Femur (tissue), 1 donor: ENCODE data around the gene BEND3.
A peak's percentile ranks its signal among the peaks of the same experiment; 100 is the strongest.
"Not testable (repeated sequence)": the region's sequence is repeated elsewhere in the genome, so short reads cannot be mapped to it uniquely, and the experiment has no call there.

Source experiments
- DNase-seq: peaks from one replicate; pipeline ENCODE4 v3.0.0-alpha.2; 2017

Gene BEND3

GRCh38 chr6:107114926-107115694, at the start of gene BEND3:
Gene BEND3, minus strand, starts transcription at chr6:107115515. Its CDS starts 16,230 bp downstream, at chr6:107099285.
- peak; percentile 66 for DNase-seq

DNA sequence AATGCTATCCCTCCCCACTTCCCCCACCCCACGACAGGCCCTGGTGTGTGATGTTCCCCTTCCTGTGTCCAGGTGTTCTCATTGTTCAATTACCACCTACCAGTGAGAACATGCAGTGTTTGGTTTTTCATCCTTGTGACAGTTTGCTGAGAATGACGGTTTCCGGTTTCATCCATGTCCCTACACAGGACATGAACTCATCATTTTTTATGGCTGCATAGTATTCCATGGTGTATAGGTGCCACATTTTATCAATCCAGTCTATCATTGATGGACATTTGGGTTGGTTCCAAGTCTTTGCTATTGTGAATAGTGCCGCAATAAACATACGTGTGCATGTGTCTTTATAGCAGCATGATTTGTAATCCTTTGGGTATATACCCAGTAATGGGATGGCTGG, 49.0 kb upstream of the BEND3 start:
- not testable (repeated sequence) for DNase-seq

DNA sequence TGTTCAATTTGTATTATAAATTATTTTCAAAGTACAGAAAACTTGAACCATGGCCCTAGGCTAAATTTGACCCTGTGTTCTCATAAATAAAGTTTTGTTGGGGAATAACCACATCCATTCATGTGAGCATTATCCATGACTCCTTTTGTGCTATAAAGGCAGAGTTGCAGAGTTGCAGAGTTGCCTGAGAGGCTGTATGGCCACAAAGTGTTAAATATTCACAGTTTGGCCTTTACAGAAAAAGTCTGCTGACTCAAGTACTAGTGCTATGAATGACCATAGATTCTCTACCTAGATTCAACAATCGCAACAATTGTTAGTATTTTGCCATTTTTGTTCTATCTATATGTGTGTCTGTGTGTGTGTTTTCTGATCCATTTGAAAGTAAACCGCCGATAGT, 46.2 kb upstream of the BEND3 start:
- DNase-seq: no peak

- no peak for DNase-seq
Observed at GRCh38 chr6:107156617-107157016, 41.3 kb upstream of the BEND3 start.

GRCh38 chr6:107154801-107155160, 39.5 kb upstream of the BEND3 start:
- DNase-seq: no peak

DNA sequence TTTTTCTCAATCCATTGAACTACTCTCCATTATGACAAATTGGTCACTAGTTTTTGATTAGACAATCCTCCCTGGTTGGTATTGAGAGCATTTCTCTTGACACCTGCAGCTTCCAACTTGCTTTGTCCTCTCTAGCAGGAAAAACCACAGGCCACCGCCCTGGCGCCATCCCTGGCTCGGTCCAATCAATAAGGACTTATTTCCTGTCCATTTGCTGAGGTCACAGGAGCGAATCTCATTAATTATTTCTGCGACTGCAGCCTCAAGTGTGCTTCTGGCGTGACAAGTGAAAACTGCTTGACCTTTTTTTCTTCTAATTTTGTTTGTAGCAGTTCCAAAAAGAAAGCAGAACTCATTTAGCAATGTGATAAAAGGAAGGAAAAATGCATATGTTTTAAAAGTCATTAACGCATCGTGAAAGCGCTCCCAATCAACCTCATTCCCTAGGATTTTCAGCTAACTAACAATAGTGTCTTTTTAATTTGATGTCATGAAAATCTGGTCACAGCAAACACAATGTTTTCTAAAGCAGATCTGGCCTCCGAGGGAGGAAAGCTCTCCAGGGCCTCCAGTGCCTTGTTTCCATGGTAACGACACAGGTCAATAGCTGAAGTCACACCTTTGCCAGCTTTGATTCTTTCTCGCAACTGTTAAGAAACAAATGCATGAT, 39.0 kb upstream of the BEND3 start:
- no peak for DNase-seq

GRCh38 chr6:107152638-107153430, 37.5 kb upstream of the BEND3 start:
- no peak for DNase-seq

DNA sequence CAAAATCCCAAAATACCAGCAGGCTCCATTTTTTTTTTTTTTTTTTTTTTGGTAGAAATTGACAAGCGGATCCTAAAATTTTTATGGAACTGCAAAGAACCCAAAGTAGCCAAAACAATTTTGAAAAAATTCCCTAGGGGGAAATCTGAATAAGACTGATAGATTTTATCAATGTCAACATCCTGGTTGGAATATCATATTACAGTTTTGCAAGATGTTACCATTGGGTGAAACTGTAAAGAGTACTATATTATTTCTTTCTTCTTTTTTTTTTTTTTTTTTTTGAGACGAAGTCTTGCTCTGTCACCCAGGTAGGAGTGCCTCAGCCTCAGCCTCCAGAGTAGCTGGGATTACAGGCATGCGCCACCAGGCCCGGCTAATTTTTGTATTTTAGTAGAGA, 29.4 kb upstream of the BEND3 start:
- DNase-seq: no peak

GRCh38 chr6:107144014-107144413, 28.7 kb upstream of the BEND3 start:
- no peak for DNase-seq

DNA sequence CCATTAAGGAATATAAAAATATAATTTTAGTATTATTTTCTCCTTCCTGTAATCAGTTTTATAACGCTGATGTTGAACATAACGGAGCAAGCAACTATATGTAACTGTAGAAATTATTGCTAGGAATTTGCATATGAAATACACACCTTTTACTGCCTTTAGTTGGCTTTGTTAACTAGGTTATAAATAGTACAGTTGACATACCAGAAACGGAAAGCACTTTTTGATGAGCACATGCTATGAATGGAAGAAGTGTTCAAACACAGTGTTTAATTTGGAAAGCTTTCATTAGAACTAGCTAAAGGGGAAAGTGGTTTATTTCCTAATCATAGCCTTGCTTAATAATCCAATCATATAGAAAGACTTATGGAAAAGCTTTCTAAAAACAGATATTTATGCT, 25.3 kb upstream of the BEND3 start:
- no peak for DNase-seq

DNA sequence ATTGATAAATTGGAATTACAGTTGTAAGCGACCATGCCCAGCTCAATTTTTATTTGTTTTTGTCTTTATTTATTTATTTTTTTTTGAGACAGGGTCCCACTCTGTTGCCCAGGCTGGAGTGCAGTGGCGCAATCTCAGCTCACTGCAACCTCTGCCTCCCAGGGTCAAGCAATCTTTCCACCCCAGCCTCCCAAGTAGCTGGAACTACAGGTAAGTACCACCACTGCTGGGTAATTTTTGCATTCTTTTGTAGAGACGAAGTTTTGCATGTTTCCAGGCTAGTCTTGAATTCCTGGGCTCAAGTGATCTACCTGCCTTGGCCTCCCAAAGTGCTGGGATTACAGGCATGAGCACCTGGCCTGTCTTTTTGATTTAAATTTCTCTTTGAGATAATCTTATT, 21.0 kb upstream of the BEND3 start:
- not testable (repeated sequence) for DNase-seq

GRCh38 chr6:107135048-107135680, 19.8 kb upstream of the BEND3 start:
- not testable (repeated sequence) for DNase-seq

- DNase-seq: peak; percentile 34
Observed at GRCh38 chr6:107132330-107132954, 17.1 kb upstream of the BEND3 start.

- DNase-seq: peak; percentile 43
Observed at GRCh38 chr6:107129370-107129925, 14.1 kb upstream of the BEND3 start.

DNA sequence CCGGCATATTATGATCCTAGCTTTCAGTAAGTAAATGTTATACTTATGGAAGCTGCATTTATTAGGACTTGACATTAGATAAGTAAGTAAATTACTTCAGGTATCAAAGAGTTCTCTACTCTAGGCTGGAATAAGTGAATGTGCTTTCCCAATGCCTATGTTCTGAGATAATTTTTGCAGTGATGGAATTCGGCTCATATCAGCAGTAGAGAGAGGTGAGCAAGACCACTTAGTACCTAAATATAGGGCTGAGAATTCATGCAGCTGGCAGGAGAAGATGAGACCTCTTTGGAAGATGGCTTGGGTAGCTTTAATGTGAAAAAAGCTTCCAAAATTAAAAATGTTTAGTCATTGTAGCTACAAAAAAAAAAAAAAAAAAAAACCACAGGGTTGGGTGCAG, 13.3 kb upstream of the BEND3 start:
- no peak for DNase-seq

DNA sequence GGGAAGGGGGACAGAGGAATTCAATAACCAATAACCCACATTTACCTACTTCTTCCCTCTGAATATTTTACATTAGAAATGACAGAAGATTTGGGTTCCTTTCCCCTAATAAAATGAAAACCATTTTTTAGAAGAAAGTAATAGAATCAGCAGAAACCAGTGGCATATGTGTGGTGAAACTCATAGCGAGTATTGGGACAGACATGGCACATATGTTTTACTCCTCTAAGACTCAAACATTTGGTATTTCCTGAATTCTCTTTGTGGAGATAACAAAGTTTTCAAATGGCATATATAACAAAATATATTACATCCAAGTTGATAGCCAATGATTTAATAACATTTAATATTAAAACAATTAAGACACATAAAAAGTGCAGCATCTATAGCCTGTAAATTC, 12.9 kb upstream of the BEND3 start:
- DNase-seq: no peak

DNA sequence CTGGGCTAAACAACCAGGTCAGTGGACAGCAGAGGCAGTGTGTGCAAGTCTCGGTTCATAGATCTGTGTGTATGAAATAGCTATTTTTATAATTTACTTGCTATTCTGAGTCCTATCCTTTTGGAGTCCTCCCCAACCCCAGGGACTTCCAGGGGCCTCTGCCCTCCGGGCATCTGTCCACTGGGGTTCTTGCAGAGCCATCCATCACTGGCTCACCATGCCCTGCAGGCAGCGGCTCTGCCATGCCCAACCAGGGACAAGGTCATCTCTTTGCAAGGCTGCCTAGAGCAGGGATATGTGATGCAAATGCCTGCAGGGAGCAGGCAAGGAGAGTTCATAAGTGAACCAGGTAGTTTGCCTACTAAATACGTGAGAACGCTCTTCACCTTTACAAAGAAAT, 10.5 kb upstream of the BEND3 start:
- no peak for DNase-seq

DNA sequence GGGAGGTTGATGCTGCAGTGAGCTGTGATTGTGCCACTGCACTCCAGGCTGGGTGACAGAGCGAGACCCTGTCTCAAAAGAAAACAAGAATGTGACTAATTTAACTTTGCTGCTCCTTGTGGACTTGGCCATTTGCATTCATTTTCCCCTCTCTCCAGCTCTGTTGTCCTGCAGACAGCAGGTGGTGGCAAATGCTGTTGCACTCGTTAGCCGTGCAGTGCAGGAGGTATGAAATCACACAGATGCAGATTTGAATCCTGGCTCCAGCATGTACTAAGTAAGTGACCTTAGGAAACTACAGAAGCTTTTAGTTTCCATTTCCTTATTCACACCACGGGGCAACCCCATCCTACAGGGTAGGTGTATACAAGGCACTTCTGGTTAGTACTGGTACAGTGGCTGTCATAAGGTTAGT, 9.6 kb upstream of the BEND3 start:
- DNase-seq: no peak

DNA sequence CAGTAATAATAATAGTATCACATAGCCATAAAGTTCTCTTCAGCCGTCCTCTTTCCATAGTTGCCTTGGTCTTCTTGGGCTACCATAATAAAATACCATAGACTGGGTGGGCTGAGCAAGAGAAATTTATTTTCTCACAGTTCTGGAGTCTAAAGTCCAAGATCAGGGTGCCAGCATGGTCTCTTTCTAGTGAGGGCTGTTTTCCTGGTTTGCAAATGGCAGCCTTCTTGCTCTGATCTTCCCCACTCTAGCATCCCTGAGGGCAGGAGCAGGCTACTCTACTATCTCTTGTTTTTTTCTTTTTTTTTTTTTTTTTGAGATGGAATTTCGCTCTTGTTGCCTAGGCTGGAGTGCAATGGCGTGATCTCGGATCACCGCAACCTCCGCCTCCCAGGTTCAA, 8.2 kb upstream of the BEND3 start:
- no peak for DNase-seq

- DNase-seq: no peak
Observed at GRCh38 chr6:107122748-107123147, 7.4 kb upstream of the BEND3 start.

DNA sequence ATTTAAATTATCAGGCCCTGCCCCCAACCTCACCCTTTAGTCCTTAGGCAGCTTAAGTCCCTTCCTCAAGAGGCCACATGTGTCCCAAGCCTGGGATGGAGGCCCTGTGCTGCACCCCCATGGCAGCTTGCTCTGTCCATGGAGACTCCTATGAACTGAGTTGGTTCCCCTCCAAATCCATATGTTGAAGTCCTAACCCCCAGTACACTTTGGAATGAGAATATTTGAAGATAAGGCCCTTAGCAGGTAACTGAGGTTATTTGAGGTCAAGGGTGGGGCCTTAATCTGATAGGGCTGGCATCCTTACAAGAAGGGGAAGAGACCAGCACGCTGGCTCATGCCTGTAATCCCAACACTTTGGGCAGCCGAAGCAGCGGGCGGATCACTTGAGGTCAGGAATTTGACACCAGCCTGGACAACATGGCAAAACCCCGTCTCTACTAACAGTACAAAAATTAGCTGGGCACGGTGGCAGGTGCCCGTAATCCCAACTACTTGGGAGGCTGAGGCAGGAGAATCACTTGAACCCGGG, 6.7 kb upstream of the BEND3 start:
- no peak for DNase-seq

- no peak for DNase-seq
Observed at GRCh38 chr6:107121266-107121665, 6.0 kb upstream of the BEND3 start.
